ENCODE results near the gene SLC35G1.

Gene SLC35G1

GRCh38 chr10:93893646-93894515, at the start of gene SLC35G1:
Gene SLC35G1, plus strand, starts transcription at chr10:93893978. Its CDS starts 56 bp downstream, at chr10:93894034.
- DNase-seq (ENCODE audit: low read depth in 2 of 2) = peak; percentile 59 to 63

GRCh38 chr10:93844979-93845626, 48.7 kb upstream of the SLC35G1 start:
- DNase-seq (ENCODE audit: low read depth in 2 of 2) = no peak

- no peak for DNase-seq (ENCODE audit: low read depth in 2 of 2)
Observed at GRCh38 chr10:93849593-93849992, 44.2 kb upstream of the SLC35G1 start.

- no peak for DNase-seq (ENCODE audit: low read depth in 2 of 2)
Observed at GRCh38 chr10:93850031-93851015, 43.5 kb upstream of the SLC35G1 start.

GRCh38 chr10:93851169-93851568, 42.6 kb upstream of the SLC35G1 start:
- no peak for DNase-seq (ENCODE audit: low read depth in 2 of 2)

- DNase-seq (ENCODE audit: low read depth in 2 of 2) = no peak
Observed at GRCh38 chr10:93852476-93853095, 41.2 kb upstream of the SLC35G1 start.

- no peak for DNase-seq (ENCODE audit: low read depth in 2 of 2)
Observed at GRCh38 chr10:93854975-93855374, 38.8 kb upstream of the SLC35G1 start.

- DNase-seq (ENCODE audit: low read depth in 2 of 2) = no peak
Observed at GRCh38 chr10:93856349-93857145, 37.2 kb upstream of the SLC35G1 start.

DNA sequence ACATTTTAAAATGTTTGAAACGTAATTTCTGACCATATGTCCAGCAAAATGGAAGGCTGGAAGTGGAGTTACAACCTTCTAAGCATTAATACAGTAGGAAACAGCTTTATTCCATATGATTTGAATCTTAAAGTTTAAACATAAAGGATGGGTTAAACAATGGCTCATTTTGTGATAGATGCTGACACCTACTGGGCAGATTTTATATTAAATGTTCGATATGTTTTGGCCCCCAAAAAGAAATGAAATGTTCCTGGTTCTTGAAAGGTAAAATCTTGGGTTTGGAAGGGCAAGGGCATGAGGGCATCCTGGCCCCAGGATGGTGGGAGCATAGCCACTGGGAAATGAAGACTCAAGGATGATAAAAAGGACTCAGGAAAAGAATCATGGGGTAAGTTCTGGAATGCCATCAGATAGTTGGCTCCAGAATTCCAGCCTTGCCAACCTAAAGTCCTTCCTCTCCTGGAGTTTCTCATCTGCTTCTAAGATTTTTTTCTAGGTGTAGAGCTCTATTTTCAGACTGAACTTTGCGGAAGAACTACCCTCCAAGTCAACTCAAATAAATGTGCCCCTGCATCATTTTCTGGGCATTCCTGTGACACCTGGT, 34.6 kb upstream of the SLC35G1 start:
- DNase-seq (ENCODE audit: low read depth in 2 of 2) = no peak

GRCh38 chr10:93861825-93862224, 32.0 kb upstream of the SLC35G1 start:
- DNase-seq (ENCODE audit: low read depth in 2 of 2) = no peak

GRCh38 chr10:93865794-93866425, 27.9 kb upstream of the SLC35G1 start:
- DNase-seq (ENCODE audit: low read depth in 2 of 2) = no peak

- no peak for DNase-seq (ENCODE audit: low read depth in 2 of 2)
Observed at GRCh38 chr10:93867525-93867924, 26.3 kb upstream of the SLC35G1 start.

GRCh38 chr10:93871671-93872204, 22.0 kb upstream of the SLC35G1 start:
- DNase-seq (ENCODE audit: low read depth in 2 of 2) = no peak

- no peak for DNase-seq (ENCODE audit: low read depth in 2 of 2)
Observed at GRCh38 chr10:93872375-93873158, 21.2 kb upstream of the SLC35G1 start.

DNA sequence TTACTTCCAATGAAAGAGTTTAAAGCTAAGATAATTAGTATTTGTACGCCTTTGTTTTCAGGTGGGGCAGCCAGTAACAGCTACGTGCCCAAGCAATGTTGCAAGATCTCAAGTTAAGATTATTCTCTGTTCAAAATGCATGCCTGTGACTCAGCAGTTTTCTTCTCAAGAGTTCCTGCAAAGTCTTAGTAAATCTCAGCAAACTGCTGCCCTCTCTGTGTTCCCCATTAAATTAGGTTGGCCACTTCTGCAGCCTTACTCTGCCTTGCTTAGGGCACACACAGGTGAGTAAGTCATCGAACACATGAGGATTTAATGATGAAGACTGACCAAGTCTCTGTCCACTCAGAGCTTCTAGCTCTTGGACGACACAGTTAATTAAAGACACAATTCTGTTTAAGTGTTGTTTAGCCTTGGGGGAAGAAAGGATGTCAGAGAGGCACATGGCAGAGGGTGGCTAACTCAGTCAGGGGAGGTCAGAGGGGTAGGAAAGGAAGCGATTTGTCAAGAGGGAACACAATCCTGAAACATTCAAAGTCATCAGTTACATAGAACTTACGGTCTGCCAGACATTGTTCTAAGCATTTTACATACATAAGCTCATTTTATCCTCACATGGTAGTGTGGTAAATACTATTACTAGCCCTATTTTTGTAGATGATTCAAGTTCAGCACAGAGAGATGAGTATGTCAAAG, 20.2 kb upstream of the SLC35G1 start:
- DNase-seq (ENCODE audit: low read depth in 2 of 2) = no peak

- DNase-seq (ENCODE audit: low read depth in 2 of 2) = no peak
Observed at GRCh38 chr10:93874309-93875031, 19.3 kb upstream of the SLC35G1 start.

DNA sequence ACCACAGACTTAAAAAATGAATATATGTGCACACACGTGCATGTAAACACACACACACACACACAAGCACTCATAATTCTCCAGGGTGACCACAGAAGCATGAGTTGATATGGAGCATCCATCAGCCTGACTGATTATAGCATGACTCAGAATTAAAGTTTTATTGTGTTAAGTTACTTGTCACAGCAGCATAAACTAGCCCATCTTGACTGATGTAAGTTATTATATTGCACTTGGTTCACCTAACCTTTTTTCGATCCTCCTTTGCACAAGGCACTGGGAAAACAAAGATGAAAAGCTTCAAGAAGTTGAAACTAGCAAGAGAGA, 18.8 kb upstream of the SLC35G1 start:
- no peak for DNase-seq (ENCODE audit: low read depth in 2 of 2)
